Dedifferentiated amniotic fluid mesenchymal stem cell (primary cell): Measurements from ENCODE around the gene ACSL5.
A peak's percentile ranks its signal among the peaks of the same experiment; 100 is the strongest.
"Not testable (repeated sequence)": the region's sequence is repeated elsewhere in the genome, so short reads cannot be mapped to it uniquely, and the experiment has no call there.

Experiments used
- DNase-seq: peaks from one replicate; pipeline ENCODE4 v3.0.0-alpha.2; 2016; ENCODE audit errors: extremely low spot score

Gene ACSL5

DNA sequence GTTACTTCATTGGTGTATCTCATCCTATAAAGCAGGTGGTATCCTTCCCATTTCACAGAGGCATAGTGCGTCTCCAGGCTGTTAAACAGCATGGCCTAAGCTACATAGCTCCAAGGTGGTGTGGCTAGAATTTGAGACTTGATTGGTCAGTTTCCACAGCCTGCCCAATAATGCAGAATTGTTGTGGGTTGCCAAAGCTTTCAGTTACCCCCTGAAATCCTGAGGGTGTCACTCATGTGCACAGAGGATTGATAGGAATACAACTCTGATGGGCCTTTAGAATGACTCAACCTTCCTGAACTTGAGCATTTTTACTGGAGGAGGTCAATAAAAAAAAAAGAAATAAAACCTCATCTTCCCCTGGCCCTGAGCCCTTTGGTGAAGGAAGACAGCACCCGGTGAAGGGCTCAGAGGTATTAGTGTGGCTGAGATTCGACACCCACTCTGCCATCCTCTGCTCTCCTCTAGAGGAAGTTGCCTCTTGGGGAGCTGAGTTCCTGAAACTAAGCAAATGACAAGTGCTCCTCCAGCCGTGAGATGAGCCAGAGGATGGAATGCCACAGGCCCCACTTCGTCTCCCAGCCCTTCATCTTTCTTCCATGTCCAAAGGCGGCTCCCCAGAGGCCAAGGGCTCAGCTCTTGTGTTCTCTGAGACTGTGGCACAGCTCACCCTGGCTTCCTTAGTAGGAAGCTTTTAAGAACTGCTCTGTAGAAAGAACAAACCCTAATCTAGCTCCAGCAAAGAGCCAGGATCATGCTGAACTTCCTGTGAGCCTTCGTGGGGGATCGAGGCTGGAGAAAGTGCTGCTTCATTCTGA, 1.0 kb downstream of the ACSL5 start:
- peak; percentile 14 for DNase-seq

DNA sequence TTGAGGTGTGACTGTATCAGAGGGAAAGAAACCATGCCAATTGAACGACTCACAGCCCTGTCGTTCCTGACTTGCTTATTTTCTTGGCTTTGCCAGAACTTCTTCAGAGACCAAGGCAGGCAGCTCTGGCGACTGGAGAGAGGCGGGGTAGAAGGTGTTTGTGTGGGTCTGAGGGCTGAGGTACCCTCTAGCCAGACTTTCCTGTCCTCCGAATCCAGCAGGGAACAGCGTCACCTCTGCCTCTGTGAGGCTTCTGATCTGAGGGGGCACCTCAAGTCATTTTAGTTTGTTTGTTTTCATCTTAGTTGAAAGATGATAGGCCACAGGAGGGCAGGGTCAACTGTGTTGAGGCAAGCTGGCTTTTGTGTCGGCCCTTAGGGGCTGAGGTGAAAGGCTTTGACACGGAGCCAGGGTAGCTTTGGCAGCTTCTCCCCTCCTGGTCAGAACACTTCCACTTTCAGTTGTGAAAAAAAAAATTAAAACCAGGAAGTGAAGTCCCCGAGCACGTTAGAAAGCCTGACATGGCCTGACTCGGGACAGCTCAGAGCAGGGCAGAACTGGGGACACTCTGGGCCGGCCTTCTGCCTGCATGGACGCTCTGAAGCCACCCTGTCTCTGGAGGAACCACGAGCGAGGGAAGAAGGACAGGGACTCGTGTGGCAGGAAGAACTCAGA, 1.9 kb downstream of the ACSL5 start:
- peak; percentile 14 for DNase-seq

DNA sequence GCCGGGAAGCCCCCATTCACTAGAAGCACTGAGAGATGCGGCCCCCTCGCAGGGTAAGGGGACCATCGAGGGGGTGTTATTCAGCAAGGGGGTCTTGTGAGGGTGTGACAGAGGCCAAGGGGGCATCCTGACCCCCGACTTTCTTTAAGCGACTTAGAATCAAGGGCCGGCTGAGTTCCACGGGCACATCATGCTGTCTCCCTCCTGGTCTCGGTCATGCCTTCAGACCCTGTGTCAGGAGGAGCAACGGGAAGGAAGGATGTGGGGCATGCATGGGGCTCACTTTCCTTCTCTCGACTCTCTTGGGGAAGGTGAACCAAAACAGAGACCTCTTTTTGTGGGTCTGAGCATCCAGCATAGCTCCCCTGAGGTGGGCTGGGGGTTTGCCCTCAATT, 2.5 kb downstream of the ACSL5 start:
- no peak for DNase-seq

DNA sequence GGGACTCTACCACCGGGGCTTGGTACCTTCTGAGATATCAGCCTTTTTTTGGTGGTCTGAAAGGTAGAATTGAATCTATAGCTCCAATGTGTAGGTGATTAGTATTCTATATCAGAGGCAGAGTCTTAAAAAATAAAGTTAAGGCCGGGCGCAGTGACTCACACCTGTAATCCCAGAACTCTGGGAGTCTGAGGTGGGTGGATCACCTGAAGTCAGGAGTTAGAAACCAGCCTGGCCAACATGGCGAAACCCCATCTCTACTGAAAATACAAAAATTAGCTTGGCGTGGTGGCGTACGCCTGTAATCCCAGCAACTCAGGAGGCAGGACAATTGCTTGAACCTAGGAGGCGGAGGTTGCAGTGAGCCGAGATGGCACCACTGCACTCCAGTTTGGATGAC, 3.2 kb downstream of the ACSL5 start:
- not testable (repeated sequence) for DNase-seq

DNA sequence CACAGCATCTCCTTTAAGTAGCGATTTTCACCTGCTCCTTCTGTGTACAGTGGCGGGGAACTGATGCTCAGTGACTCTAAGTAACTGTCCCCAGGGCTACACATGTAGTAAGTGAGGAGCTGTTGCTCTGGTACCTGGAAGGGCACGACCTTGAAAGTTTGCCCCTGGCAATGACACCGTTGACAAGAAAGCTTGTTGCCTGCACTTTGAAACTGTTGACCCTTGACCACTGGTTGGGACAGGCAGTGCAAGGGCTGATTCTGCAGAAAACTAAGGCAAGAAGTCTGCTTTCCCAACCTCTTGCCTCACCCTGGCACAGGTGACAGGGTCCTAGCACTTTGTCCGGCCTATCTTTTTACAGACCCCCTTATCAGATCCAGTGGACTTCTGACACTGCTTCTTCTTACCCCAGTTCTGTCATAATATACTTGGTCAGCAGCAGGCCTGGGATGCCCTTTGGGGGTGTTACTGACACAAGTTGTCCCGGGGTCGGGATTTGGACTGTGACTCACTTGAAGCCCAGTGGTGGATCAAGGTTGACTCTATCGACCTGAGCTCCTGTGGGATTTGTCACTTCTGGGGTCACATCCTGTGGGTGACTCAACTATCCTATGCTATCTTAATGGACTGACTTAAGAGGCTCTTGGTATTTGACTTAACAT, 5.8 kb downstream of the ACSL5 start:
- no peak for DNase-seq

DNA sequence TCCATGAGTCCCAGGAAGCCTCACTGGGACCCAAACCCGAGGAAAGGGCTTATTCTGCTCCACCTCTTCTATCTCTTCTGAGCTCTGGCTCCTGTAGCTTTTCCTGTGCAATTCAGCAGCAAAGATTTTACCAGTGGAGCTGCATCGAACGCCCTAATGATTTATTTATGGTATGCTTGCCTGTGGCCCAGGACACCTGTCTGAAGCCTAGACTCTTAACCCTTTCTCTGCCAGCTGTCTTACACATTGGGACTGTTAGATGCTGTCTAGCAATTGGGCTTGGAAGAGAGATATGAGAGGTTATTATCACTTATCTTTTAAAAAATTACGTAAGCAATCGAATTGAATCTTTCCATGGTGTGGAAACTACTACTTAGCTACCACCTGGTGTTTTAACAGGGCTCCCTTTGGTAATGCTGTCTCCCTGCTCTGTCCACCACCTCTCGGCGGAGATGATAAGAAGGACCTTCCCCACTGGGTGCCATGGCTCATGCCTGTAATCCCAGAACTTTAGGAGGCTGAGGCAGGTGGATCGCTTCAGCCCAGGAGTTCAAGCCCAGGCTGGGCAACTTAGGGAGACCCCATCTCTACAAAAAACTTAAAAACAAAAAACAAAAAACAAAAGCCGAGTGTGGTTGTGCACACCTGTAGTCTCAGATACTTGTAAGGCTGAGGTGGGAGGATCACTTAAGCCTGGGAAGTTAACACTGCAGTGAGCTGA, 8.8 kb downstream of the ACSL5 start:
- DNase-seq = no peak

DNA sequence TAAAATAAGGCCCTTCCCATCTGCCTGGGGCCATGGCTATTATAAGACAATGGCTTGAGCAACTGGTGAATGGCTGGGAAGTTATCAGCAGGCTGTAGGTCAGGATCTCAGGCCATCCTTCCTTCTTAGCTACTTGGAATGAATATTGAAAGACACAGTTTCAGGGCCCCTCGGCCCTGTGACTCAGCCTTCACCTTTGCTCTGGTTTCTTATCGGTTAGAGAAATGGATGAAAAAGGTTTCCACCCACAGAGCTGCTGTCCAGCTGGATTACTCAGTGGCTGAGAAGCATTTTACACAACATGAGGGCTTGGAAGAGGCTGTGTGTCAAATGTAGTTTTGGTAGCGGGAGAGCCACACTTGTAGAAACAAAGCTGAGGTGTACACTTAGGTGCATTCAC, 9.4 kb downstream of the ACSL5 start:
- no peak for DNase-seq

DNA sequence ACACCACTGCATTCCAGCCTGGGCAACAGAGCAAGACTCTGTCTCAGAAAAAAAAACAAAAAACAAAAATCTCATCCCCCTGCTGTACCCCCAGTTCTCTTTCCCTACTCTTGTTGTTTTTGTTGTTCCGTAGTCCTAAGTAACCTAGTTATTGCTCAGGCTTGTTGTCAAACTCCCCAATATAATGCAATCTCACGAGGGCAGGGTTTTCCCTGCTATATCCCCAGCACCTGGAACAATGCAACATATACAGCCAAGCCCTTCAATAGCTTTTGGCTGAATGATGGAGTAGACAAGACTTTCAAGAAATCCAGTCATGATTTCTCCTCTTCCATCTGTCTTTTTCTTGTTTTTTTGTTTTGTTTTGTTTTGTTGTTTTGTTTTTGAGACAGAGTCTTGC, 10.2 kb downstream of the ACSL5 start:
- no peak for DNase-seq

DNA sequence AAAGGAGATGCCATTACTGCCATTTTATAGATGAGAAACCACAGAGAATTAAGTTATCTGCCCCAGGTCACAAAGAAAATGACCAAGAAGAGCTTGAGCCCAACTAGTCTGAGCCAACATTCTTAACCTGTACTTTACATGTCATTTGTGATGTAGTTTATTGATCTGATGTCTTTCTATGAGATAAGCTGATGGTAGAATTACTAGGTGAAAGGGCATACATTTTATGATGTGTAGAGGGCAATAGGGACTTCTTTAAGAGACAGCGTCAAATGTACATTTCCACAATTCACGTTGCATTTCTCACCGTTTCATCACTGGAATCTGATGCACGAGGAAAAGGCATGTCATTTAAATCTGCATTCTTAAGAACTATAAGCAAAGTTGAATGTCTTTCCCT, 11.3 kb downstream of the ACSL5 start:
- no peak for DNase-seq

DNA sequence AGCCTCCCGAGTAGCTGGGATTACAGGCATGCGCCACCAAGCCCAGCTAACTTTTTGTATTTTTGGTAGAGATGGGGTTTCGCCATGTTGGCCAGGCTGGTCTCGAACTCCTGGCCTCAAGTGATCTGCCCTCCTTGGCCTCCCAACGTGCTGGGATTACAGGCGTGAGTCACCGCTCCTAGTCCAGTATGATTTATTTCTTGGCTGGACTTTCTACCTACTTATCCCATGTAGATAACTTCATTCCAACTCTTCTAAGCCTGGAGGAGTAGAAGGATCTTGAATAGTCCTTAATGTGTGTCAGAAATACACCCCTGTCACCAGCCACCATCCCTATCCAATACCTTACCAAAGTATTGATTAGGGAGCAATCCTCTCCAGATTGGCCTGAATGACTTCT, 14.1 kb downstream of the ACSL5 start:
- not testable (repeated sequence) for DNase-seq

DNA sequence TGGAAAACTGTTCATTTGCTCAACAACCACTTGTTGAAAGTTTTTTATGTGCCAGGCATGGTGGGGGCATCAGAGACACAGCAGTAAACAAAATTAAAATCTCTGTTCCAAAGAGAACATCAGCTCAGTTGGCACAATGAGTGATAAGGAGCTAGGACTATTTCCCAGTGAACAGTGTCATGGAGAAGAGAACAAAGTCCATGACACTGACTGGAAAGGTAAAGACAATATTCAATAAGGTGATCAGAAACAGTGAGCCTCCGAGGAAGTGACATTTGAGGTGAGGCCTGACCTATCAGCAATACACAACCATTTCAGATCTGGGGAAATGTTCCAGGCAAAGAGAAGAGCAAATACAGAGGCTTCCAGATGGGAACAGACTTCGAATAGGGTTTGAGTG, 14.6 kb downstream of the ACSL5 start:
- no peak for DNase-seq

DNA sequence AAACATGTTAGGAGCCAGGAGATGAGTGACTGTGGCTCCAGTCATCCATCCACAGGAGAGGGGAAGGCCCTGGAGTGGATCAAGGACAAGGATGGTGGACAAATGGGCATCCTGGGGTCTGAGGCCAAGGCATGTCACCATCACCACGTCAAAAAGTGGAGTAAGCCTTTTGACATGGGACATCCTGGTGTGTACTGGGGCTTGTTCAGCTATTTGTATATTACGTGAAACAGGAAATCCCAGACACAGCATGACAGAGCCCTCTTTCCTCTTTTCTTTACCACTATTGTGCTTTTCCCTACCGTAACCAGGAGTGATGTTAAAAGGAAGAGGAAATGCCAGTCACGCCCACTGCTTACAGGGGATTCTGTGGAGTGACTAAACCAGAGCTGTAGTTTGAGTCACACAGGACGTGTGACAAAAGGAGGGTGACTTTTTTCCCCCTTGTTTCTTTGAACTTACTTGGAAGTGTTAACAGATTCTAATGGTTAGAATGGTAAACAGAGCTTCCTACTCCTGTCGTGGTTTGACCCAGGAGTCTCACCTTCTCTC, 15.4 kb downstream of the ACSL5 start:
- DNase-seq = no peak

DNA sequence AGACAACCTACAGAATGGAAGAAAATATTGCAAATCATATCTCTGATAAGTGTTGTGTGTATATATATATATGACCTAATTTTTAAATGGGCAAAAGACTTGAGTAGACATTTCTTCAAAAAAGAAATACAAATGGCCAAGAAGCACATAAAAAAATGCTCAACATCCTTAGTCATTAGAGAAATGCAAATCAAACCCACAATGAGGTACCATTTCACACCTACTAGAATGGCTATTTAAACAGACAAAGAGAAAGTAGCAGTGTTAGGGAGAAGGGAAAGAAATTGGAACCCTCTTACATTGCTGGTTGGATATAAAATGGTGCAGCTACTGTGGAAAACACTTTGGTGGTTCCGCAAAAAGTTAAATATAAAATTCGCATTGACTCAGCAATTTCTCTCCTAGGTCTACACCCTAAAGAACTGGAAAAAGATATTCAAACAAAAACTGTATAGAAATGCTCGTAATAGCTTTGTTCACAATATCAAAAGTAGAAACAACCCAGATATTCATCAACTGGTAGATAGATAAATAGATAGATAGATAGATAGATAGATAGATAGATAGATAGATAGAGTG, 16.3 kb downstream of the ACSL5 start:
- DNase-seq = no peak

DNA sequence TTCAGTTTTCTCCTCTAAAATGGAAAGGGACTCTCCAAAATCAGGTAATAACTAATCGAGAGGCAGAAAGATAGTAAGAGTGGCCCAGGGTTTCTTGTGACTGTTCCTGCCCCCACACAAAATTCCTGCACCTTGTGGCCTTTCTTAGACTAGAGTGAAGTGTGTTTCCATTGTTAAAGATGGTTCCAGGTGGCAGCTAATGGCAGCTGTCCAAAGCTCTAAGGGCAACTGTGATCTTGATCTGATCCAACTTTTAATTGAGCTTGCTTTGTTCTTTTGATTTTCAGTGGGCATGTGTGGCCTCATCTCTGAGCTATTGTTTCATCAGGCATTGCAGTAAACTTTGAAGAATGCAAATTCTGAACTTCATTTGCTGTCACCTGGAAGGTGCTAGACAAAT, 19.4 kb downstream of the ACSL5 start:
- no peak for DNase-seq

DNA sequence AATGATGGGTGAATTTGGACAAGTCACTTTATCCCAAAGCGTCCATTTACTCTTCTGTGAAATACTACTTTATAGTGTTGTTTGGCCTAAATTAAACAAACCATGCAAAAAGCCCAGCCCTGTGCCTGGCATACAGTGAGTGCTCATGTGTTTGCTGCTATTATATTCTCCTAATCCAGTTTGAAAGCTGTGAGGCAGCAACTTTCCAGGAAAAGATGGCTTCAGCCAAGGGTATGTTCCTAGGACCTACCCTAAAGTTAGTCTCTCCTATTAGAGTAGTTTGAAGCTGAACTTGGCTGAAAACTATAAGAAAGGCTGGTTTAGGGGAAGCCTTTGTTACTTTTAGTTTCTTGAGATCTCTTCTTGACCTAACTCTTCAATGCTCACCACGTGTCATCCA, 19.9 kb downstream of the ACSL5 start:
- no peak for DNase-seq

DNA sequence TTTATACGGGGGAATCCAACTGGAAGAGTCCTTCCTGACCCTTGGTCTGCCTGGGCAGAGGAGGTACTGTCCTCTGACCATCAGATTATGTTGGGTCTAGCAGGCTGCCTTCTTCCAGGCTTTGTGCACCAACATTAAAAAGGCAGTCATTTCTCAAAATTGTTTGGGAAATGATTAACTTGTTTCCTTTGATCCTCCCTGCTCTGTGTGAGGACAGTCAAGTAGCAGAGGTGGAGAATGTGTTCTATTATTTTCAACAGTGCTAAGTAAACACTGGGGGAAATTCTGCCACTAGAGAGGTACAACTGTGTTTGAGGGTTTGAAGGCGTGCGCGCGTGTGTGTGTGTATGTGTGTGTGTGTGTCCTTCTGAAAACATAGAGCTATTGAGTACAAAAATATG, 20.6 kb downstream of the ACSL5 start:
- DNase-seq = no peak

DNA sequence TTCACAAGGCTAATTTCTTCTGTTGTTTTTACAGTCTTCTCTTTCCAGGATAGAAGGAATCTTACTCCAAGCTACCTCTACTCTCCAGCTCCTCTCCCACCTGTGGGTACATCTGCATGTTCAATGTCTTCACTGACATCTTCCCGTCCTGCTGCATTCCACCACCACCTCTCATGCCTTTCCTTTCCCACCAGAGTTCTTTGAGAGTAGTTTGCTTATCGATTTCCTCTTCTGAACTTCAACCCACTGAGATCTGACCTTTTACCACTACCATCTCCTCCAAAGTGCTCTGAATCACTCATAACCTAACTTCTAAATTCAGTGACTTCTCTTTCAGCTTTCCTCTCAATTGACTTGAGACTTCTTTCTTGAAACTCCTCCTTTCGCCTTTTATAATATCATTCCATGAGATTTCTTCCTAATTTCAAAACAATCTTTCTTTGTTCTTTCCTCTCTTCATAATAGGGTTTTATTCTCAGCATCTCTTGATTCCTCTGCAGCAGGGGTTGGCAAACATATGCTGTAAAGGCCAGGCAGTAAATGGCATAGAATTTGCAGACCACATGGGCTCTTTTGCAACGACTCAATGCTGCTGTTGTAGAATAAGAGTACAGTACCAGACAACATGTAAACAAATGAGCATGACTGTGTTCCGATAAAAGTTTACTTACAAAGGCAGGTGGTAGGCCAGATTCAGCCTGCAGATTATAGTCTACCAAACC, 22.1 kb downstream of the ACSL5 start:
- DNase-seq = no peak

DNA sequence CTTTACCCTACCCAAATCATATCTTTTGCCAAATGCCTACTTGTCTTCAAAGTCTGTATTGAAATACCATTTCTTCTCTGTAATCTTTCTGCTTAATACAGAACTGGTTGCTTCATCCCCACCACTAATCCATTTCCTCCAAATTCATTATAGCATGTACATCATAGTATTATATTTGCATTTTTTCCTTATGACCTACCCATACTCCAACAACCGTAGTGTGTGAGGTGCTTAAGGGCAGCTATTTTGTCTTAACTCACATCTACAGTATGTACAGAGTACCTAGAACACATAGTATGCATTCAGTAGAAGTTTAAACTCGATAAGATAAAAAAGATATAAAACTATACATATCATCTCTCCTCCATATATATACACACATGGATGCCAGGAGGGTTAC, 23.7 kb downstream of the ACSL5 start:
- no peak for DNase-seq

DNA sequence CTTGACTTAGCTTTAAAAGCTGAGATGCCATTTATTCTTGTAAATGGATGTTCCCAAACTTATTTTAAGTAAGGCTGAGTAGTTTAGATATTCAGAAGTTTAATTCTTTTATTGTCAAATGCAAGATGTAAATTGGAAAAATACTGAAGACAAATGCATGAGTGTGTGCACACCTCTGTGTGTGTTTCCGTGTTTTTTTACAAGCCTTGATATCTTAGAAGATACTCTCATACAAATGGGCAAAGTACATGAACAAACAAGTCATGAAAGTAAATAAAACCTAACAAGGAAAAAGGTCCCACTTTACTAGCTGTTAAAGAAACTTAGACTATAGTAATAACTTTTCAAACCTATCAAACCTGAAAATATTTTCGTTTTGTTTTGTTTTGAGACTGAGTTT, 29.0 kb downstream of the ACSL5 start:
- no peak for DNase-seq

DNA sequence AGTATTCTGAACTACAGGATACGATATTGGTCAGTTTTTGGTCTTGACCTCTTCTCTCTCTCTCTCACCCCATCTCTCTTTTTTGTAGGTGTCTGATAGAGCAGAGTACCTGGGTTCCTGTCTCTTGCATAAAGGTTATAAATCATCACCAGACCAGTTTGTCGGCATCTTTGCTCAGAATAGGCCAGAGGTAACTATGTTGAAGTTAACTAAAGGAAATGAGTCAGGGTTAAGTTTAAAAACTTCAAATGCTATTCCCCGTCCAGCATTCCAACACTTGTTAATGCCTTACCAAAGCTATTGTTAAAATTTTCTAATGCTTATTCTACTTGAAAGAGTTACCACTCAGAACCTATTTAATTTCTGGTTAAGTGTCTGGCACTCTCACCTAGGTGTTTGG, 30.7 kb downstream of the ACSL5 start:
- DNase-seq = no peak

DNA sequence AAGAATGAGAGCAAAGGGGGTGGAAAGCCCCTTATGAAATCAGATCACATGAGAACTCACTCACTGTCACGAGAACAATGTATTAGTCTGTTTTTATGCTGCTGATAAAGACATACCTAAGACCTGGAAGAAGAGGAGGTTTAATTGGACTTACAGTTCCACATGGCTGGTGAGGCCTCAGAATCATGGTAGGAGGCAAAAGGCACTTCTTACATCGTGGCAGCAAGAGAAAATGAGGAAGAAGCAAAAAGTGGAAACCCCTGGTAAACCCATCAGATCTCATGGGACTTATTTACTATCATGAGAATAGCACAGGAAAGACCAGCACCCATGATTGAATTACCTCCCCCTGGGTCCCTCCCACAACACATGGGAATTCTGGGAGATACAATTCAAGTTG, 32.9 kb downstream of the ACSL5 start:
- not testable (repeated sequence) for DNase-seq
